GM18861 (cell line): ENCODE measurements around the gene ALKBH7.
"Not testable (repeated sequence)": the region's sequence is repeated elsewhere in the genome, so short reads cannot be mapped to it uniquely, and the experiment has no call there.

ENCODE experiments used
- ATAC-seq: cut with Tn5 transposase; IDR thresholded peaks from one replicate; pipeline ENCODE4 v1.9.1; 2021; ENCODE audit not compliant: unreplicated experiment

Gene ALKBH7

GRCh38 chr19:6372594-6373095, at the start of gene ALKBH7:
Gene ALKBH7, plus strand, starts transcription at chr19:6372794. Its CDS starts 27 bp downstream, at chr19:6372821.
- peak; percentile 68 for ATAC-seq

- ATAC-seq: no peak
Observed at GRCh38 chr19:6324757-6325156, 47.8 kb upstream of the ALKBH7 start.

- ATAC-seq: no peak
Observed at GRCh38 chr19:6325614-6326013, 47.0 kb upstream of the ALKBH7 start.

GRCh38 chr19:6326815-6327214, 45.8 kb upstream of the ALKBH7 start:
- no peak for ATAC-seq

- ATAC-seq: no peak
Observed at GRCh38 chr19:6333439-6333838, 39.2 kb upstream of the ALKBH7 start, which contains the start of gene ACER1. Gene ACER1, minus strand, starts transcription at chr19:6333612. Its CDS starts 61 bp downstream, at chr19:6333551.

- no peak for ATAC-seq
Observed at GRCh38 chr19:6334490-6335285, 37.9 kb upstream of the ALKBH7 start.

- no peak for ATAC-seq
Observed at GRCh38 chr19:6340493-6341201, 31.9 kb upstream of the ALKBH7 start.

- ATAC-seq: no peak
Observed at GRCh38 chr19:6343462-6343861, 29.1 kb upstream of the ALKBH7 start.

- not testable (repeated sequence) for ATAC-seq
Observed at GRCh38 chr19:6349271-6349670, 23.3 kb upstream of the ALKBH7 start.

- ATAC-seq: no peak
Observed at GRCh38 chr19:6350688-6351087, 21.9 kb upstream of the ALKBH7 start.

- ATAC-seq: no peak
Observed at GRCh38 chr19:6352381-6353165, 20.0 kb upstream of the ALKBH7 start.

- ATAC-seq: no peak
Observed at GRCh38 chr19:6354098-6354674, 18.4 kb upstream of the ALKBH7 start.

- ATAC-seq: not testable (repeated sequence)
Observed at GRCh38 chr19:6355321-6356040, 17.1 kb upstream of the ALKBH7 start.

- ATAC-seq: no peak
Observed at GRCh38 chr19:6357174-6357573, 15.4 kb upstream of the ALKBH7 start.

GRCh38 chr19:6358003-6358402, 14.6 kb upstream of the ALKBH7 start:
- no peak for ATAC-seq

- ATAC-seq: no peak
Observed at GRCh38 chr19:6359568-6360341, 12.8 kb upstream of the ALKBH7 start.

- ATAC-seq: not testable (repeated sequence)
Observed at GRCh38 chr19:6360445-6360844, 12.1 kb upstream of the ALKBH7 start.

- not testable (repeated sequence) for ATAC-seq
Observed at GRCh38 chr19:6360857-6361216, 11.8 kb upstream of the ALKBH7 start.

GRCh38 chr19:6362027-6362350, 10.6 kb upstream of the ALKBH7 start:
- no peak for ATAC-seq

GRCh38 chr19:6362351-6362801, 10.2 kb upstream of the ALKBH7 start:
- ATAC-seq: no peak
